Measurements from ENCODE around the gene ENPP1. TPM values are rescaled to one million over a fixed set of nuclear protein-coding genes. Genes with fewer than 3 reads are reported as not detected.

The ENPP1 gene
- total RNA-seq, 1 donor from 2014 or later = 3.4 TPM

DNA sequence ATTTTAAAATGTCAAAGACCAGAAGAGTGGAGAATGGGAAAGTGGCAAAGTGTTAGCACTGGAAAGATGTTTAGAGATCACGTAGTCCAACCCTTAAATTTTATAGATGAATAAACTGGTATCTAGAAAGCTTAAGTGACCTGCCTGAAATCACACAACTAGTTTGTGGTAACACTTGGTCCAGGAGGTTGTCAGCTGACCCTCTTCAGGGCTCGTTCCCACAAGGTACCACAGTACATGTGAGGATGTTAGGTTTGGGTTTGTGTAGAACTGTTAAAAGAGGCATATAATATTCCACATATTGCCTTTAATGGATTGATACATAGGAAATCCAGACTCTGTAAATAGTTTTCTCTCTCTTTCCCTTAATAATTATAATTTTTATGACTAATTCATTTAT lies 39.1 kb downstream of the ENPP1 start:
- H3K4me3 ChIP-seq = no peak overlapping the region
- intact Hi-C loops (cut with DNase I) = no loop called here
- no peaks in the 10 kb centered on the region for H3K9me3 ChIP-seq
- H3K36me3 ChIP-seq = no peaks in the 10 kb centered on the region
- no peak overlapping the region for H3K27ac ChIP-seq
- ATAC-seq = no peak
- H3K27me3 ChIP-seq = no peaks in the 10 kb centered on the region
- no peak for DNase-seq
- no peaks in the 10 kb centered on the region for H3K4me1 ChIP-seq
- TF ChIP-seq, protein P1, sequence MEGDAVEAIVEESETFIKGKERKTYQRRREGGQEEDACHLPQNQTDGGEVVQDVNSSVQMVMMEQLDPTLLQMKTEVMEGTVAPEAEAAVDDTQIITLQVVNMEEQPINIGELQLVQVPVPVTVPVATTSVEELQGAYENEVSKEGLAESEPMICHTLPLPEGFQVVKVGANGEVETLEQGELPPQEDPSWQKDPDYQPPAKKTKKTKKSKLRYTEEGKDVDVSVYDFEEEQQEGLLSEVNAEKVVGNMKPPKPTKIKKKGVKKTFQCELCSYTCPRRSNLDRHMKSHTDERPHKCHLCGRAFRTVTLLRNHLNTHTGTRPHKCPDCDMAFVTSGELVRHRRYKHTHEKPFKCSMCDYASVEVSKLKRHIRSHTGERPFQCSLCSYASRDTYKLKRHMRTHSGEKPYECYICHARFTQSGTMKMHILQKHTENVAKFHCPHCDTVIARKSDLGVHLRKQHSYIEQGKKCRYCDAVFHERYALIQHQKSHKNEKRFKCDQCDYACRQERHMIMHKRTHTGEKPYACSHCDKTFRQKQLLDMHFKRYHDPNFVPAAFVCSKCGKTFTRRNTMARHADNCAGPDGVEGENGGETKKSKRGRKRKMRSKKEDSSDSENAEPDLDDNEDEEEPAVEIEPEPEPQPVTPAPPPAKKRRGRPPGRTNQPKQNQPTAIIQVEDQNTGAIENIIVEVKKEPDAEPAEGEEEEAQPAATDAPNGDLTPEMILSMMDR (IDR thresholded peaks at IDR 0.05) = no peak

DNA sequence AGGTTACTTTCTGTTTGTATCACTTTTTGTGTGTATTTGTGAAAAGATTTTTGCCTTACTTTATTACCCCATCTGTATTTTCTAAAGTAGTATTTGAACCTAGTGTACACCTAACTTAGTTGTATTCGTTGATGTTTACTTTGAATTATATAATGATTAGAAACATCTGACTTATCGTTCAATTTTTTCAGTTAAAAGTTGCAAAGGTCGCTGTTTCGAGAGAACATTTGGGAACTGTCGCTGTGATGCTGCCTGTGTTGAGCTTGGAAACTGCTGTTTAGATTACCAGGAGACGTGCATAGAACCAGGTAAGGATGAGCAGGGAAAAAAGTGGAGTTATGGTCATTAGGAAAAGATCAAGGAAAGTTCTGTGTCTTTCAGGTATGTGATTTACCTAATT lies 42.0 kb downstream of the ENPP1 start:
- DNase-seq (no peak), ATAC-seq (no peak)
- Histone ChIP-seq H3K36me3 (no peaks in the 10 kb centered on the region), H3K4me3 (no peak overlapping the region), H3K27ac (no peak overlapping the region), H3K9me3 (no peaks in the 10 kb centered on the region), H3K27me3 (no peaks in the 10 kb centered on the region), H3K4me1 (no peaks in the 10 kb centered on the region)
- intact Hi-C loops (cut with DNase I) = no loop called here
- TF ChIP-seq, protein P1 (IDR thresholded peaks at IDR 0.05) = no peak

DNA sequence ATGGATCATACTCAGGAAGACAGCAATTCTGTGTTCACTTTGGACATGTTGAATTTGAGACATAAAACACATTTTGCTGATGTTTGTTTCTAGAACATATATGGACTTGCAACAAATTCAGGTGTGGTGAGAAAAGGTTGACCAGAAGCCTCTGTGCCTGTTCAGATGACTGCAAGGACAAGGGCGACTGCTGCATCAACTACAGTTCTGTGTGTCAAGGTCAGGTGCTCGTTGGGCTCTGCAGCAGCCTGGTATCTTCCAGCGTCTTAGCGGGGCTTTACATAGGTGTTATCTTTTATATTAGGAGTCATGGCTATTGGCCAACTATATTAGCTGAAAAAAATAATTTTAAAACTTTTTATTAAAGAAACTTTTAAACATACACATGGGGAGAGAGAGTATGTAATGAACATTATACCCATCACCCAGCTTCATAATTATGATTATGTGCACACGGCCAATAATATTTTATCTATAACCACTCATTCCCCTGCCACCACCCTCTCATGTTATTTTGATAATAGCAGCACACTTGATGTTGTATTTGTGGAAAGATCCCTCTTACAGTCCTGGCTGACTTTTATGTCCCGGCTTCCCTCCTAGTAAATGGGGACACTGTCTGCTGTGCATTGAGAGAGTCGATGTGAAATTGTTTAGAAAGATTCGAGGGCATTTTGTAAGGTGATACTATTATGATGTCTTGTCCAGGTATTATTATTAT lies 43.4 kb downstream of the ENPP1 start:
- H3K27ac ChIP-seq = no peak overlapping the region
- no peaks in the 10 kb centered on the region for H3K27me3 ChIP-seq
- H3K9me3 ChIP-seq = no peaks in the 10 kb centered on the region
- DNase-seq (no peak), ATAC-seq (no peak)
- intact Hi-C loops (cut with DNase I) = no loop called here
- H3K4me1 ChIP-seq = no peaks in the 10 kb centered on the region
- H3K4me3 ChIP-seq = no peak overlapping the region
- no peaks in the 10 kb centered on the region for H3K36me3 ChIP-seq
- TF ChIP-seq, protein P1 (IDR thresholded peaks at IDR 0.05) = no peak

DNA sequence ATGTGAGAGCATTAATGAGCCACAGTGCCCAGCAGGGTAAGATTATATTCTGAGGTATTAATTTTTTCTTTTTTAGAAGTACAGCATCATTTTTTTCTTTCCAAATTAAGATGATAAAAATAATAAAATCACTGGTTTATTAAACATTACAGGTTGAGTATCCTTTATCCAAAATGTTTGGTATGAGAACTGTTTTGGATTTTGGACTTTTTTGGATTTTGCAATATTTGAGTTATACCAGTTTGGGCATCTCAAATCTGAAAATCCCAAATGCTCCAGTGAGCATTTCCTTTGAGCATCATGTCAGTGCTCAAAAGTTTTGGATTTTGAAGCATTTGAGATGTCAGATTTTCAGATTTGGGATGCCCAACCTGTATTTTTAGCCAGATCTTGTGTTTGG lies 44.4 kb downstream of the ENPP1 start:
- H3K9me3 ChIP-seq = no peaks in the 10 kb centered on the region
- H3K4me3 ChIP-seq = no peak overlapping the region
- intact Hi-C loops (cut with DNase I) = no loop called here
- H3K4me1 ChIP-seq = no peaks in the 10 kb centered on the region
- DNase-seq (no peak), ATAC-seq (no peak)
- H3K27me3 ChIP-seq = no peaks in the 10 kb centered on the region
- no peaks in the 10 kb centered on the region for H3K36me3 ChIP-seq
- TF ChIP-seq, protein P1 (IDR thresholded peaks at IDR 0.05) = no peak
- no peak overlapping the region for H3K27ac ChIP-seq

DNA sequence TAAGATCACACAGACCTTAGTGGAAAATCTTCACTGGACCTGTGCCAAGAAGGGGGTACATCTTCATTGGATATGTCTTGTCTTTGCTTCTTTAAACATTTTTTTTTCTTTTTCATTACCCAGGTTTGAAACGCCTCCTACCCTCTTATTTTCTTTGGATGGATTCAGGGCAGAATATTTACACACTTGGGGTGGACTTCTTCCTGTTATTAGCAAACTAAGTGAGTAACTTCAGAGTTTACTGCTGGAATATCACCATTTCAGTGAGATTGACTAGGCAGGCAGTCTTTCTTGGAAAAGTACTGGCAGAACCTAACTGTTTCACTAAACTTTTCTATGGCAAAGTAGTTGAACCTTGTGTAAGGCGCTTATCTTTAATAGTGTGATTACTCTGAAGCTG lies 47.0 kb downstream of the ENPP1 start:
- Histone ChIP-seq H3K27ac (no peak overlapping the region), H3K4me1 (no peaks in the 10 kb centered on the region), H3K4me3 (no peak overlapping the region), H3K9me3 (no peaks in the 10 kb centered on the region), H3K36me3 (no peaks in the 10 kb centered on the region), H3K27me3 (no peaks in the 10 kb centered on the region)
- no peak for ATAC-seq
- intact Hi-C loops (cut with DNase I) = no loop called here
- no peak for DNase-seq
- TF ChIP-seq, protein P1 (IDR thresholded peaks at IDR 0.05) = no peak

Data from upper lobe of right lung (tissue), 1 donor.